ENCODE data around the gene KRTAP6-2.

The KRTAP6-2 gene

GRCh38 chr21:30616125-30616524 is 17.4 kb upstream of the KRTAP6-2 start, which contains the start of gene KRTAP20-1:
Gene KRTAP20-1 (plus strand): TSS chr21:30616425. CDS start chr21:30616455, 30 bp downstream.
- Histone ChIP-seq H3K9ac (ENCODE audit: low read length) (no peak within 1 kb of the TSS), H3K9me3 (ENCODE audit: control insufficient read depth, insufficient read depth, low read depth, low read length) (peaks cover 2% of the 10 kb centered on the region; the same call in 1 of the 2 replicates), H3K4me3 (ENCODE audit: low read depth, low read length) (no peak within 1 kb of the TSS), H3K27ac (ENCODE audit: low read depth, low read length) (no peak within 1 kb of the TSS), H3K36me3 (ENCODE audit: control insufficient read depth, insufficient read depth, low read length) (no peaks in the 10 kb centered on the region), H3K27me3 (ENCODE audit: control insufficient read depth, insufficient read depth, low read length) (no peaks in the 10 kb centered on the region), H3K4me1 (ENCODE audit: control insufficient read depth, insufficient read depth, low read length) (no peaks in the 10 kb centered on the region)

DNA sequence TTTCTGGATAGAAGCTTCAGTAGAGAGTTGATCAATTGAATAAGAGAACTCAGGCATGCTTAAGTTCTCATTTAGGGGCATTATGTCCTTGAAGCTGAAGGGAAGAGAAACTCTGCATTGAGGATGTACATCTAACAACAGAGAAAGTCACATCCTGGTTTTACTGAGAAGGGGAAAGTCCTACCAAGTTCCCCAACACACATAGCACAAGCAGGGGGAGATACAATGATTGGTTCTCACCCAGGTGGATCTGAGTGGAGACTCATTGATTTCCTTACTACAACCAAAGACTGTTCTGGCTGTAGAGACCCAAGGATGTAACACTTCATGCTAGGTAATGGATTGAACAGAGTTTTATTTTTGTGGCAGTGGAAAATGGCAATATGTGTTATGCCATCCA is 16.5 kb upstream of the KRTAP6-2 start:
- Histone ChIP-seq H3K9ac (ENCODE audit: low read length) (no peak overlapping the region), H3K27ac (ENCODE audit: low read depth, low read length) (no peak overlapping the region), H3K36me3 (ENCODE audit: control insufficient read depth, insufficient read depth, low read length) (no peaks in the 10 kb centered on the region), H3K27me3 (ENCODE audit: control insufficient read depth, insufficient read depth, low read length) (no peaks in the 10 kb centered on the region), H3K9me3 (ENCODE audit: control insufficient read depth, insufficient read depth, low read depth, low read length) (peaks cover 2% of the 10 kb centered on the region; the same call in 1 of the 2 replicates), H3K4me1 (ENCODE audit: control insufficient read depth, insufficient read depth, low read length) (no peaks in the 10 kb centered on the region), H3K4me3 (ENCODE audit: low read depth, low read length) (no peak overlapping the region)

DNA sequence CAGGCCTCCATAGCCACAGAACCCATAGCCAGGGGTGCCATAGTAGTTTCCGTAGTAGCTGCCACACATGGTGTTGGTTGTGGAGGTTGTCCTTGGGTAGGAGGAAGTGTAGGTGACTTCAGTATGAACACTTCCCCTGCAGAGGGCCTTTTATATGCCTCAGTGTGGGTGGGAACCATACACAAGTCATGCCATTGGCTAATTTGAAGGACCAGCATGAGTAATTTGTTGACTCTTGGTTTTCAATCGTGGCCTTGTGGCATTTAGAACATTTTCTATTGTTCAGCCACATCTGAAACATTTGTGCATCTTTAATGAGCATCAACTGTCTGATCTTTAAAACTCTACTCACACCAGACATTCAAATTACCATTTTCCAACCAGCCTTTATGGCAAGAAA is 15.1 kb upstream of the KRTAP6-2 start, which contains the start of gene KRTAP6-1:
Gene KRTAP6-1 (minus strand): TSS at position 95 of the 400 bp plus-strand sequence. CDS start 26 bp downstream, at position 69.
- H3K9ac ChIP-seq (ENCODE audit: low read length) = no peak within 1 kb of the TSS
- H3K9me3 ChIP-seq (ENCODE audit: control insufficient read depth, insufficient read depth, low read depth, low read length) = peaks cover 2% of the 10 kb centered on the region; the same call in 1 of the 2 replicates
- no peak within 1 kb of the TSS for H3K4me3 ChIP-seq (ENCODE audit: low read depth, low read length)
- H3K36me3 ChIP-seq (ENCODE audit: control insufficient read depth, insufficient read depth, low read length) = no peaks in the 10 kb centered on the region
- no peak within 1 kb of the TSS for H3K27ac ChIP-seq (ENCODE audit: low read depth, low read length)
- H3K4me1 ChIP-seq (ENCODE audit: control insufficient read depth, insufficient read depth, low read length) = no peaks in the 10 kb centered on the region
- no peaks in the 10 kb centered on the region for H3K27me3 ChIP-seq (ENCODE audit: control insufficient read depth, insufficient read depth, low read length)

GRCh38 chr21:30612132-30612531 is 13.4 kb upstream of the KRTAP6-2 start:
- Histone ChIP-seq H3K4me1 (ENCODE audit: control insufficient read depth, insufficient read depth, low read length) (no peaks in the 10 kb centered on the region), H3K27ac (ENCODE audit: low read depth, low read length) (no peak overlapping the region), H3K9me3 (ENCODE audit: control insufficient read depth, insufficient read depth, low read depth, low read length) (peaks cover 2% of the 10 kb centered on the region; the same call in 1 of the 2 replicates), H3K27me3 (ENCODE audit: control insufficient read depth, insufficient read depth, low read length) (no peaks in the 10 kb centered on the region), H3K9ac (ENCODE audit: low read length) (no peak overlapping the region), H3K36me3 (ENCODE audit: control insufficient read depth, insufficient read depth, low read length) (no peaks in the 10 kb centered on the region), H3K4me3 (ENCODE audit: low read depth, low read length) (no peak overlapping the region)

GRCh38 chr21:30605968-30606367 is 7.3 kb upstream of the KRTAP6-2 start:
- no peaks in the 10 kb centered on the region for H3K9me3 ChIP-seq (ENCODE audit: control insufficient read depth, insufficient read depth, low read depth, low read length)
- H3K4me1 ChIP-seq (ENCODE audit: control insufficient read depth, insufficient read depth, low read length) = no peaks in the 10 kb centered on the region
- H3K36me3 ChIP-seq (ENCODE audit: control insufficient read depth, insufficient read depth, low read length) = no peaks in the 10 kb centered on the region
- no peak overlapping the region for H3K9ac ChIP-seq (ENCODE audit: low read length)
- no peak overlapping the region for H3K27ac ChIP-seq (ENCODE audit: low read depth, low read length)
- no peaks in the 10 kb centered on the region for H3K27me3 ChIP-seq (ENCODE audit: control insufficient read depth, insufficient read depth, low read length)
- no peak overlapping the region for H3K4me3 ChIP-seq (ENCODE audit: low read depth, low read length)

GRCh38 chr21:30600787-30601186 is 2.1 kb upstream of the KRTAP6-2 start, which contains the start of gene KRTAP22-1:
Gene KRTAP22-1 (plus strand): TSS chr21:30601087.
- H3K9me3 ChIP-seq (ENCODE audit: control insufficient read depth, insufficient read depth, low read depth, low read length) = no peaks in the 10 kb centered on the region
- no peaks in the 10 kb centered on the region for H3K4me1 ChIP-seq (ENCODE audit: control insufficient read depth, insufficient read depth, low read length)
- H3K36me3 ChIP-seq (ENCODE audit: control insufficient read depth, insufficient read depth, low read length) = no peaks in the 10 kb centered on the region
- H3K9ac ChIP-seq (ENCODE audit: low read length) = no peak within 1 kb of the TSS
- no peak within 1 kb of the TSS for H3K4me3 ChIP-seq (ENCODE audit: low read depth, low read length)
- no peak within 1 kb of the TSS for H3K27ac ChIP-seq (ENCODE audit: low read depth, low read length)
- no peaks in the 10 kb centered on the region for H3K27me3 ChIP-seq (ENCODE audit: control insufficient read depth, insufficient read depth, low read length)

GRCh38 chr21:30592140-30592539 is 6.6 kb downstream of the KRTAP6-2 start, which contains the start of gene KRTAP6-3:
Gene KRTAP6-3 (plus strand): TSS chr21:30592440. CDS start chr21:30592446, 6 bp downstream.
- Histone ChIP-seq H3K4me3 (ENCODE audit: low read depth, low read length) (no peak within 1 kb of the TSS), H3K36me3 (ENCODE audit: control insufficient read depth, insufficient read depth, low read length) (no peaks in the 10 kb centered on the region), H3K27me3 (ENCODE audit: control insufficient read depth, insufficient read depth, low read length) (no peaks in the 10 kb centered on the region), H3K27ac (ENCODE audit: low read depth, low read length) (no peak within 1 kb of the TSS), H3K4me1 (ENCODE audit: control insufficient read depth, insufficient read depth, low read length) (no peaks in the 10 kb centered on the region), H3K9ac (ENCODE audit: low read length) (no peak within 1 kb of the TSS), H3K9me3 (ENCODE audit: control insufficient read depth, insufficient read depth, low read depth, low read length) (no peaks in the 10 kb centered on the region)

DNA sequence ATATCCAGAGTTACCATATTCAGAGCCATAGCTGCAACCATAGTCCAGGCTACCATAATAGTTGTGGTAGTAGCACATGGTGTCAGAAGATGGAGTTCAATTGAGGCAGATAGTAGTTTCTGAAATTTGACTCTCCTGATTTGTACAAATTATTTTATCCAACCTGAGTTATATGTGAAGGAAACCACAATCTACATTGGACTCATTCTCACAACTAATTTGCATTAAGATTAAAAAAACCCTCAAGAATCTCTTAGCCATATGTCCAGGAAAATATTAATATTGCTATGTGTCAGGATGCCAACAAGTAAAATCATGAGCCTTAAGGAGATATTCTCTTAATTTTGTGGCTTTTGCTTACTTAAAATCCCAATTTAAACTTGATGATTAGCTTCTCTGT is 8.4 kb downstream of the KRTAP6-2 start, which contains the start of gene KRTAP22-2:
Gene KRTAP22-2 (minus strand): TSS at position 101 of the 400 bp plus-strand sequence.
- no peaks in the 10 kb centered on the region for H3K36me3 ChIP-seq (ENCODE audit: control insufficient read depth, insufficient read depth, low read length)
- H3K9ac ChIP-seq (ENCODE audit: low read length) = no peak within 1 kb of the TSS
- H3K4me3 ChIP-seq (ENCODE audit: low read depth, low read length) = no peak within 1 kb of the TSS
- H3K4me1 ChIP-seq (ENCODE audit: control insufficient read depth, insufficient read depth, low read length) = no peaks in the 10 kb centered on the region
- no peak within 1 kb of the TSS for H3K27ac ChIP-seq (ENCODE audit: low read depth, low read length)
- H3K27me3 ChIP-seq (ENCODE audit: control insufficient read depth, insufficient read depth, low read length) = no peaks in the 10 kb centered on the region
- no peaks in the 10 kb centered on the region for H3K9me3 ChIP-seq (ENCODE audit: control insufficient read depth, insufficient read depth, low read depth, low read length)

- Histone ChIP-seq H3K27me3 (ENCODE audit: control insufficient read depth, insufficient read depth, low read length) (no peaks in the 10 kb centered on the region), H3K9ac (ENCODE audit: low read length) (no peak overlapping the region), H3K36me3 (ENCODE audit: control insufficient read depth, insufficient read depth, low read length) (no peaks in the 10 kb centered on the region), H3K4me3 (ENCODE audit: low read depth, low read length) (no peak overlapping the region), H3K27ac (ENCODE audit: low read depth, low read length) (no peak overlapping the region), H3K4me1 (ENCODE audit: control insufficient read depth, insufficient read depth, low read length) (no peaks in the 10 kb centered on the region), H3K9me3 (ENCODE audit: control insufficient read depth, insufficient read depth, low read depth, low read length) (no peaks in the 10 kb centered on the region)
Observed at GRCh38 chr21:30582870-30583269, 15.8 kb downstream of the KRTAP6-2 start.

DNA sequence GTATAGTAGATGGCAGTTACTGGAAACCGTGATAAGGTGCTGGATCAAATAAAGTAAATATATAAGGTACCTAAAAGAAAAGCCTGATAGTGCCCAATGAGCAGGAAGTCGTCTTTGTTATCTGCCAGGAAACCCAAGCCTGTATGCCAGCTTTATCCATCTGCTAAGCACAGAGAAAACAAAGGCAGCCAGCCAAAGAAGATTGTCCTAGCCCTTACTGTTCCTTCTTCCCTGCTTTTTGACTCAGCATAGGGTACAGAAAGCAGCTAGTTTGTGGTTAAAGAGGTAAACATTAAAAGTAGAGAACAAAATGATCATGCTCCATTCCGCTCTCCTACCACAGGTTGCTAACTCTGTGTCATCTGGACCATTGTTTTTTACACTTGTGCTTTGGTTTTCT is 18.6 kb downstream of the KRTAP6-2 start:
- no peaks in the 10 kb centered on the region for H3K9me3 ChIP-seq (ENCODE audit: control insufficient read depth, insufficient read depth, low read depth, low read length)
- no peaks in the 10 kb centered on the region for H3K36me3 ChIP-seq (ENCODE audit: control insufficient read depth, insufficient read depth, low read length)
- no peaks in the 10 kb centered on the region for H3K4me1 ChIP-seq (ENCODE audit: control insufficient read depth, insufficient read depth, low read length)
- no peak overlapping the region for H3K4me3 ChIP-seq (ENCODE audit: low read depth, low read length)
- H3K9ac ChIP-seq (ENCODE audit: low read length) = no peak overlapping the region
- no peaks in the 10 kb centered on the region for H3K27me3 ChIP-seq (ENCODE audit: control insufficient read depth, insufficient read depth, low read length)
- H3K27ac ChIP-seq (ENCODE audit: low read depth, low read length) = no peak overlapping the region

DNA sequence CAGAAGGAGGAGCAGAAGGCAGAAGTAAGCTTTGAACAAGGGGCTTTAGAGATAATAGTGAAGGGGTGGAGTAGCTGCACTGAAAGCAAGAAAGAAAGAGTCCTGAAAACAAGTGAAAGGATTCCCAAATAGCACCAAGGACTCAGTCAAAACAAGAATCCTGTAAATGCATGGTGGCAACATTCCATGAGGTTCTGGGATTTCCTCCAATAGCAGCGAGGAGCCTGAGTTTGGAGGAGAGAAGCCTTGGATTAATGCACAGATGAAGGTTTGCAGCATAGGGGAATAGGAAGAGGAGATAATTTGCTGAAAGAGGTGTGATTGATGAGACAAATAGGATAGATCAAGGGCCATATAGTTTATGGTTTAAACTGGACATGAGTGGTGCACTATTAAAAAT is 19.4 kb downstream of the KRTAP6-2 start:
- Histone ChIP-seq H3K4me3 (ENCODE audit: low read depth, low read length) (no peak overlapping the region), H3K27ac (ENCODE audit: low read depth, low read length) (no peak overlapping the region), H3K9ac (ENCODE audit: low read length) (no peak overlapping the region), H3K36me3 (ENCODE audit: control insufficient read depth, insufficient read depth, low read length) (no peaks in the 10 kb centered on the region), H3K4me1 (ENCODE audit: control insufficient read depth, insufficient read depth, low read length) (no peaks in the 10 kb centered on the region), H3K27me3 (ENCODE audit: control insufficient read depth, insufficient read depth, low read length) (no peaks in the 10 kb centered on the region), H3K9me3 (ENCODE audit: control insufficient read depth, insufficient read depth, low read depth, low read length) (no peaks in the 10 kb centered on the region)

Measured in HUES6 (cell line).